HG03521 (cell line): ENCODE data around the gene PITPNM3.

ENCODE experiments used
- ATAC-seq: cut with Tn5 transposase; IDR thresholded peaks from one replicate; pipeline ENCODE4 v1.9.1; 2021; ENCODE audit warnings: mild to moderate bottlenecking, moderate library complexity; ENCODE audit not compliant: unreplicated experiment

Gene PITPNM3

DNA sequence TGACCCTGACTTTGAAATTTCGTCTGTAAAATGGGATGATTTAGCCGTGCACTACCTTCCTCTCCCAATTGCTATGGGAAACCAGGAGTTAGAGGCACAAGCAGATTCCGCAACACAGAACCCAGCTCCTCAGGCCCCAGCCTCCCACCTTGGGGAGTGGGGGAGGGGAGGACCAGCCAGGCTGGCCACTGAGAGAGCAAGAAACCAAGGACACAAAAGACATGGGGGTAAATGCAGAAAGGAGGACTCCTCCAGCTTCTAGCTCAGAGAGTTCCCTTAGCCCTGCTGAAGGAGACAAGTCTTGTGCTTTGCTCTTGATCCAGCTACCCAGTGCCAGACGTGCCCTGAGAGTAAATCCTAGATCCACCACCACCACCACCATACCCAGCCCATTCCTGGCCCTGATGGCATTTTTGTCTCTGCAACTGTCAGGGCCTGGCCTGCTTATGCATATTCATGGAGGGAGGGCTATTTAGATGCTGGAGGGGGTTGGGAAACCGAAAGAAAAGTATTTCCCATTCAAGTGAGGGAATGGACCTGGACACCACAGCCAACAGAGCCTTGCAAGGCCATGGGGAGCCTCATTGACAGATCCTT is 25.9 kb downstream of the PITPNM3 start:
- ATAC-seq = no peak

DNA sequence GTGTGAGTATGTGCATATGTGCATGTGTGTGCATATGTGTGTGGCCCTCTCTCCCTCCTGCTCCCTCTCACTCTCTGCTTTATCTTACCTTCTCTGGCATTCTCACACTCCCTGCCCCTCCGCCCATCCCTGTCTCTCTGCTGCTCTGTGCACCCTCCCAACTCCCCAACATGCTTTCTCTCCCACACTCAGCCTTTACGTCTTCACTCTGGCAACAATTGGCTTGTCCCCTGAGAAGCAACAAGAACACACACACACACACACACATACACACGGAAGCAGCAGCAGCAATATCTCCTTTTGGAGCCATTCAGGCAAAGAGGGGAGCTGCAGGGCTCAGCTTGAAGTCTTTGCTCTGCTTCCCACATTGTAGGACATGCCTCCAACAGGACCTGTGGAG is 27.8 kb downstream of the PITPNM3 start:
- no peak for ATAC-seq

DNA sequence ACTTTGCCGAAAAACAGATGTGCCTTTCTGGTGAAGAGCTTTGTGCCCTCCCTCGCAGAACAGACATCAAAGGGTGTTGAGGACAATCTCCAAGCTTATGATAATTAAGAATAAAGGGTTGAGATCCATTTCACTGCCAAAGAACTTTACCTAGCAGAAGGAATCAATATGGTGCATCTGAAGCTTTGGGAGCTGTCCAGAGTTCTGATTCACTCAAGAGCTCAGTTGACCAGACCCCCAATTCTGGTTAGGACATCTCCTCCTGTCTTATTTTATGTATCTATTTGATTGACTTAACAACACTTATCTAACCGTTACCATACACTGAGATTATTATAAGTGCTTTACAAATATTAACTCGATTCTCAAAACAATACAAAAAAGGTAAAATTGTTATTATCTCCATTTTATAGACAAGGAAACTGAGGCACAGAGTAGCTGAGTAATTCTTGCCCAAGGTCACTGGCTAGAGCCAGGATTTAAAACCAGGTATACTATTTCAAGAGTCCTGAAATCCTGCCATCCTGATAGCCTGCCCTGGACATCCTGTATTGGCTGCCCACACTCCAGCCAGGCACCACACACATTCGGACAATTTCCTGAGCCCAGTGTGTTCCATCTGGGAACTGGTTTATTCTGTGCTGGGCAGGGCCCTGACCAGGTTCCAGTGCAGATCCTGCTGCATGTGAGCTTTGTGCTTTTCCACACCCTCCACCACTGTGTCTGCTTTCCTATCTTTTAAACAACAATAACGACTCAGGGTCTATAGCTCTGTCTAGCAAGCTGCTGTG is 29.8 kb downstream of the PITPNM3 start:
- no peak for ATAC-seq

DNA sequence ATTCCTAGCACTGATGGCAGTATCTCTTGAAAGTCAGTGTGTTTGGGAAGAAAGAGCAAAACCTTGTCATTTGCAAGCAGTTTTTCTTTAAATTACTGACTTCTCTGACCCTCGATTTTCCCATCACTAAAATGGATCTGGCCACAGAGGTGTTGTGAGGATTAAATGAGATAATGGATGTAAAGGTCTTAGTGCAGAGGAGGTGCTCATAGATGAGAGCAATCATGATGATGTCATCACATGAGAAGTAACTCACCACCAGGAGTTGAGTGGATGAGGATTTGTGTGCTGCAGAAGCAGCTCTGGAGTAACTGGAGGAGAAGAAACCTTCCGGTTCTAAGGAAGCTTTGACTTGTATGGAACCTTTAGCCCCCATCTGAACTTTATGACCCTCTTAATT is 30.6 kb downstream of the PITPNM3 start:
- ATAC-seq = no peak

DNA sequence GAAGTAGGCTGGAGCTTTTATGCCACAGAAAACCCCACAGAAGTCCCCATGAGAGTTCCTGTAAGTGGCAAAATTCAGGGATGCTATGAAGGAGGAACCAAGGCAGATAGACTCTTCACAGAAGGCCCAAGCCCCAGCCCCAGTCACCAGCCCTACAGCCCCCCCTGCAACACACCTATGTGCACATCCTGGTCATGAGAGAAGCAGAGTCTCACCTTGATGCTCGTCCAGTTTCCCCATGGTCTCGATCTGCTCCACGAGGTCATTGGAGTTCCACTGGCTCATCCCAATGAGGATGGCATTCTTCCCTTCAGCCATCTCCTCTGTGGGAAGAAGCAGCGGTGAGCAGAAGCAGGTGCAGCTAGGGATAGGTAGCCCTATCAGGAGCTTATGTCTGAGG is 31.2 kb downstream of the PITPNM3 start:
- ATAC-seq = no peak

DNA sequence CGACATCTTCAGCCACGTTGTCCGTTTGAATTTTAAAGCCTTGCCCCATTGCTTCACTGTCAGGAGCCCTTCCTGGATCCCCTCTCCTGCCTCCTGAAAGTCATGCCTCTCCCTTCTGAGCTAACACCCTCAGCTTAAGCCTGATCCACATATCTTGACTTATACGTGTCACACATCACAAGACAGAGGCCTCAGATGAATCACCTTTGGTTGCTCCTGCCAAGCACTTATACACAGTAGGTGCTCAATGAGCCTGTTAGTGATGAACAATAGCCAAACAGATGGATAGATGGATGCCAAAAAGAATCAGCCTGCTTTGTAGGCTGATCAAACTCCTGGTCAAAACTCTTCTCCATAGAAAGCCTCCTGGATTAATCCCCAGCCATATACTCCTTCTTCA is 31.8 kb downstream of the PITPNM3 start:
- no peak for ATAC-seq

DNA sequence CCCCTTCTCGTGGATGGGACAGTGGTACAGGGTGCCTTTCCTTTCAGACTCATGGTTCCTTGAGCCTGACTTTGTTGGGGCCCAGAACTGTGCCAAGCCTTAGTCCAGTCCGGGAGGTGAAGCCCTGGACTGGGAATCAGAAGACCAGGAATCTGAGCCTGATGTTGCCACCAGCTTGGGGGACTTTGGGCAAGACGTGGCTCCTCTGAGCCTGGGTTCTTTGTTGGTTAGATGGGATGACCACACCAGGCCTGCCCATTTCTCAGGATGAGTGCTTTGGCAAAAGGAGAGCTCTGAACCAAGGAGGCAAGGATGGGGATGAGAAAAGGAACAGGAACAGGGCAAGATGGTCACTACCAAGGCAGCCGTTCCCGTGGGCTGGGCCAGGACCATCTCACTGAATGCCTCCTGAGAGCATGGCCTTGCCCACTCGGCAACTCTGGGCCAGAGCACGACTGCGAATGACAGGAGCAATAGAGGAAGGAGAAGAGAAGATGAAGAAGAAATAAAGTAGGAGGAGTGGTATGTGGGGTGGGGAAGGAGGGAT is 32.5 kb downstream of the PITPNM3 start:
- no peak for ATAC-seq

DNA sequence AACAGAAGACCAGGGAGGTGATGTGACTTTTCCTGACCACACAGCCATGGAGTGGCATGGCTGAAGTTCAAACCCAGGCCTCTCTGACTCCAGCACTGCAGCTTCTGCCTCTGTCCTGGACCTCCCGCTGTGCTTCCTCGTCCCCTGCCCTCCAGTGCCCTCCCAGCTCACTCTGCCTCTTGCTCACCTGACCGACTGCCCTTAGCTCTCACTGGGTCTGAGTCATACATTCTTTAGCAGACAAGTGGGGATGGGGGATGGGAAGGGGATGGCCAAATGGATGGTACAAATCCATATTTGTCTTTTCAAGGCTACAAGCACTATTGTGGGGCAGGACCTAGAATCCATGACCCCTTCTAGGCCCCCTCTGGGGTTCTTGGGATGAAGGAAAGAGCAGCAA is 33.0 kb downstream of the PITPNM3 start:
- no peak for ATAC-seq

DNA sequence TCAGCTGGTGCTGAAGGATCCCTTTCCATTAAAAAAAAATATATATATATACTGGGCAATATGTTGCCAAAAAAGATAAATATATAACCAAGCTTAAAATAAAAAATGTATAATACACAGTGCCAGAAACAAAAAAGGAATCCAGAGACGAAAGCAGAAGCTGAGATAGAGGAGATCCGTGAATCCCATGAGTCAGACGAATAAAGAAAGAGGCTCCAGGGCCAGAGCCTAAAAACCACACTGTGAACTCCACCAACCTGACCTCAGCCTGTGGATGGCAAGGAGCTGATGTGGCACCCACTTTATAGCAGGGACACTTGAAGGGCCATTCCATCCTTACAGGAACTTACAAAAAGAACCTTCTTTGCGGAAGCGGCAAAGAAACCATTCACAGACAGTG is 34.8 kb downstream of the PITPNM3 start:
- no peak for ATAC-seq

DNA sequence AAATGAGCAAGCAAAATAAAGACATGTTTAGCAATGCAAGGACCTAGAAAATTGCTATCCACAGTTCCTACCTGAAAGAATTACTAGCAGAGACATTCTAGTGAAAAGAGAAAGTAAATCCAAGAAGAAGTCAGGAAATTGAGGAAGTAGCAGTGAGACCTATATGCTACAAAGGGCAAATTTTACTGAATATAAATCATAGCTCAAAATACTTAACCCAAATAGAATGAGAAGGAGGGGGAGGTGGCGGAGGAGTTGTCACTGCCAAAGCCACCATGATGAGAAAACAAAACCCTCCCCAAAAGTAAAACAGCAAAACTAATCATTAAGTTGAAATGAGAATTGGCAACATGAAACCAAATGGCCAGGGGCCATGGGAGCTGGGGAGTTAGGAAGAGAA is 39.3 kb downstream of the PITPNM3 start:
- ATAC-seq = no peak

DNA sequence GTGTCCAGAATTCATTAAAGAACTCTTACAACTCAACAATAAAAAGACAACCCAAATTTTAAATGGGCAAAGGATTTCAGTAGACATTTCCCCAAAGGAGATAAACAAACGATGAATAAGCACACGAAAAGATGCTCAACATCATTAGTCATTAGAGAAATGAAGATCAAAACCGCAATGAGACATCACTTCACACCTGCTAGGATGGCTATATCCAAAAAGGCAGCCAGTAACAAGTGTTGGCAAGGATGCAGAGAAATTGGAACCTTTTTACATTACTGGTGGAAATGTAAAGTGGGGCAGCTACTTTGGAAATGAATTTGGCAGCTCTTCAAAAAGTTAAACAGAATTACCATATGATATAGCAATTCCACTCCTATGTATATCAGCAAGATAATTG is 42.0 kb downstream of the PITPNM3 start:
- no peak for ATAC-seq

DNA sequence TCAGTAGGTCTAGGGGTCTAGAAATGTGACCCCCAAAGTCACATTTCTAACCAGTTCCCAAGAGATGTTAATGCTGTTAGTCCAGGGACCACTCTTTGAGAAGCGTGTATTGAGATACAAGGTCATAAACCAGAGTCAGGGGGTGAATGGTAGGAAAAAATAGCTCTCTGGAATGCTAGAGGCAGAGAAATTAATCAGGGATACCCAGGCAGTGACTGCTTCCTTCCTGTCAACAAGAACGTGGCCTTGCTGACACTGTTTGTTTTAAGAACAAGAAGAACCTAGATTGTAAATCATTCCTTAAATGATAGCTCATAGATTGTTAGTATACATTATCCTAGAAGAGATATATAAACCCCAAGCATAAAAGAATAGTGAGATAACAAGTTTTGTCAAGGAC is 43.8 kb downstream of the PITPNM3 start:
- ATAC-seq = no peak

DNA sequence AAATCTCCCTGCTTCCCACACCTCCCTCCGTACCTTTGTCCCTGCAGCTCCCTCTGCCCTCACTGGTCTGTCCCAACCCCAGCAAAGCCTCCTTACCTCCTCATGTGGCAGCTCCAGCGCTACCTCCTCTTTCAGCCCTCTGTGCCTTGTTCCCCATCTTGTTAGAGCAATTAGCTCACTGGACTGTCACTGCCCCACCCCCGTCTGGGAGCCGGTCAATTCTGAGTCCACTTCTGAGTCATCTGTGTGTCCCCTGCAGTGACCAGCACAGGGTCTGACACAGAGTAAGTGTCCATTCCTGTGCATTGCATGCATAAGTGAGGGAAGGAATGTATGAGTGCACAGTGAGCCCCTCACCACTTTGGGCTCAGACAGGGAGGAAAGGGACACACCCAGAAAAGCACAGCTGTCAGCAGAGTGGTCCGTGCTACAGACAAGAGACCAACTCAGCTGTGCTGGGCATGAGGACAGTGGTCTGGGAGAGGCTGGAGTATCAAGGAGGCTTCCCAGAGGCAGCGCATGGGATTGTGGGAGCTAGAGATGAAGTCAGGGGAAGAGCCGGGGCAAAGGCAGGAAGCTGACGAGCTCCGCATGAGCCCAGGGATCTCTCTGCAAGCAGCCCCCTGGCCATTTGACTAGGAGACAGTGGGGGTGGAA is 45.9 kb downstream of the PITPNM3 start:
- no peak for ATAC-seq

DNA sequence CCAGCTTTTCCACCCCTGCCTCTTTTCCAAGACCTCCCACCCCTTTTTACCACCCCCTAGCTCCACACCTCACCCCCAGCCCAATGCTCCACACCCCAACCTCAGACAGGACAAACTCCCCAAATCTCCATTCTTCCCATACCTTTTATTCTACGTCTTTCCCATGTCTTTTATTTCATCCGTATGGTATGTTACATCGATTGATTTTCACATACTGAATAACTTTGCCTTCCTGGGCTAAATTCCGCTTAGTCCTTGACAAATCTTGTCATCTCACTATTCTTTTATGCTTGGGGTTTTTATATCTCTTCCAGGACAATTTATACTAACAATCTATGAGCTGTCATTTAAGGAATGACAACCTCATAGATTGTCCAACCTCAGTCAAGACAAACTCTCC is 46.4 kb downstream of the PITPNM3 start:
- no peak for ATAC-seq

DNA sequence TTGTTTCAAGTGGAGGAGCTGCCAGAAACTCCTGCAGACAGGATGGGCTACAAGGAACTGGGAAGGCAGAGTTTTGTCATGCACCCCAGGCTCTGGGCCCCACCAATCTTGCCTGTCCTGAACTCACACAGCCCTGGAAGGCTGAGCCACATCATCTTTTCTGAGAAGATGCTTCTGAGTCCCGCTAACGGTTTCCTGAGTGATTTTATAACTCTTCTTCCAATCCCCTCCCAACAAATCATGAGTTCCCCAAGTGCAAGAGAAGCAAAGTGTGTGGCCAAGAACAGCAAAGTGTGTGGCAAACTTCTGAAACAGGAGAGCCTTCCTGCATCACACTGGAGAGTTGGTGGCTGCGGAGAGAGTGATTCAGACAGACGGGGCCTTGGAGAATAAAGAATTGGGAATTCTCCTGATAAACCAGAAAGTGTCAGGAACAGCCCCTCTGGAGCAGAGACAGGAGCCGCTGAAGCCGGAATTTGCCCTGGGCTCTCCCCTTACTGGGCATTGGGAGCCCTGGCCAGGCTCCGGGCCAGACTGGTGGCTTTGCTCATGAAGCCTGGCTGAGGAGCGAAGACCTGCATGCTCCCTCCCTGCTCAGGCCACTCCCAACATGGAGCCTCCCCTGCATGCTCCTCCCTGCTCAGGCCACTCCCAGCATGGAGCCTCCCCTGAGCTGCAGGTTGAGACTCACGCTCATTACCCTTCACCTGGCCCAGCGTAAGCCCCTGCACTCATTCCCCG is 47.2 kb downstream of the PITPNM3 start:
- ATAC-seq = no peak

DNA sequence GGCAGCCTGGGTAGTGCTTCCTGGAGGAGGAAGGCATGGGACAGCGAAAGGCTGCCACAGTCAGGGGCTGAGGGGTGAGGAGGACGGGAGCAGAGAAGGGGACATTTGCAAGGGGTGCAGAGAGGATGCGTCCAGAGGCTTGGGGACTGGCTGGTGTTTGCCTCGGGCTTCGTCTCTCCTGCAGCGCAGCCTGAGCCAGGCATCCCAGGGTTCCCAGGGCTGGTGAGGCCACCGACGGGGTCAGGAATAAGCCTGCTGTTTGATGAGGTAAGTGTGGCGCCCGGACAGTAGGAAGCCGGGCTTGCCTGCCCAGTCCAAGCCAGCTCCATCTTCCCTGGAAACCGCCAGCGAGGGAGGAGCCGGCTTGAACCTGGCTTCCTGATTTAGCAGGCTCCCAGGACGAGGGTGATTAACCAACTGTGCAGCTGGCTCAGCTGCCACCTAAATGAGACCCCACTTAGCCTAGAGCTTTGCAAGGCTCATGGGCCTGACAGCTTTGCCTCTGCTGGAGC is 47.8 kb downstream of the PITPNM3 start:
- ATAC-seq = no peak

DNA sequence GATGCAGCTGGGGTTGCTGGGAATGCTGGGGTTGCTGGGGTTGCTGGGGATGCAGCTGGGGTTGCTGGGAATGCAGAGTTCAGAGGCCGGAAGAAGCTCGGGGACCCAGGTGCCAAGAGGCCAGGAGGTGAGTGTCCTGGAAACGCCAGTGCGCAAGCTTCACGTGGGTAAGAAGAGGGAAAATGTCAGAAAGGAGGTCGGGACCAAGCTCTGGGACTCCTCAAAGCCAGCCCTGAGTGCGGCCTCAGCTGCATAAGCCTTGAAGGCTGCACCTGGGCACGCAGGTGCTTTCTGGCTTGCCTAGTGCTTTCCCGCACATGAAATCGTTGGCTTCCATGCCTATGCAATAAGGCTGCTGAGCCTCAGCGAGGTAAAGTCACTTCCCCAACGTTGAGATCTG is 48.3 kb downstream of the PITPNM3 start:
- no peak for ATAC-seq

DNA sequence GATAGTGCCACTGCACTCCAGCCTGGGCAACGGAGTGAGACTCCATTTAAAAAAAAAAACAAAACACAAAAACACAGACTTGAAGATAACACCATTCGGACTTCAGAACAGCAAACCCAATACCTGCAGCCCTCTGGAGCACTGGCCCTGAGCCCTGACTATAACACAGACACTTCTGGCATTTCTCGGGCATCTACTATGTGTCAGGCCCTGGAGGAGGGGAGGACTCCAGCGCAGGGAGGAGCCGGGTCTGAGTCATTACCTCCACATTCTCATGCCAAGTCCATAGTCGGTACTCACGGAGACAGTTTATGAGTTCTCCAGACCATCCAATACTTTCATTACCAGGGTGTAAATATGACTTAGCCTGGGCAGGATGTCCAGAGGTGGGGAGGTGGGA is 48.8 kb downstream of the PITPNM3 start:
- ATAC-seq = no peak

DNA sequence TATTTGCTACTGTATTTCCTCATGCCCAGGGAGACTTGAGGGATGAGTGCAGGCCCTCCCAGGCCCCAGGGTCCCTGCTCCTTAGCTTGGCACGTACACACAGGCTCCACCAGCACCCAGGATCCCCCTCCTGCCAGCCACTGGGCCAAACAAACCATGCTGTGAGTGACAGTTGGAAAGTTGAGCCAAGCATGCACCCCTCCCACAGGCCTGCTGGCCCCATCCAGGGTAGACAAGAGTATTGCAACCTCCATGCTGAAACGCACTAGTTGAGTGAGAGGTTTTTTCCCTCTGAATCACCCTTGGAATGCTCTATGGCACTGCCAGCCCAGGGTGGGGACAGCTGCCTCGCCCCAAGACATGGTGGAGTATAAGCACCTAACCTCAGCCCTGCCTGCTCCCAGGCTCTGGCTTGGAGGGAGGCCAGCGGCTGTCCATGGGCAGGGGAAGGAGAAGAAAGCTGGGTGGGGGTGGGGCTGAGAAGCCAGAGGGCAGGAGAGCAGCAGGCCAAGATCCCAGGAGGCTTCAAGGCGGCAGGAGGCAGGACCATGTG is 49.6 kb downstream of the PITPNM3 start:
- no peak for ATAC-seq

DNA sequence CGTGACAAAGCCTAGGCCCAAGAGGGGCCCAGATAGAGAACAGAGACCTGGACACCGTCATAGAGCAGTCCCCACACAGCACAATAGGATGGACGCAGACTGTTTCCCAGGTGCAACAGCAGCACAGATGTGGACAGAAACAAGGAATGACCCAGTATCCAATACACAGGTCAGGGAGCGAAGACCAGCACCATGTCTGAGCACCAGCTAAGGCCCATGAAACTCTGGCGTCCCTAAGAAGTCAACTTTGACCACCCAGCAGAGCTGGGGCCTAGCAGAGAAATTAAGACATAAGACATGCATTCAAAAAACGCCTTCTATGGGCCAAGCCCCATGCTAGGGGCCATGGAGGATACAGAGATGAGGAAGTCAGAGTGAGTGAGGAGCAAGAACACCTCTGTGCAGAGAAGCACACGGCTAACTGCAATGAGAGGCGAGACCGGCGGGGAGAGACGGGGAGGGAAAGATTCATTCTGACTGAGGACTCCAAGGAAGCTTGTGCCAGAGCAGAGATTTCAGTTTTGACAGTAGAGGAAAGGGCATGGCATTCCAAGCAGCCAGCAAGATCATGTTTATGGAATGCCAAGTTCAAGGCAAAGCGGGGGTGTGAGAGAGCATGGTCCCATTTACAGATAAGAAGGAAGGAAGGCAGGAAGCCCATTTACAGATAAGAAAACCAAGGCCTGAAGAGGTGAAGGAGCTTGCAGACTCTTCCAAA is 50.8 kb downstream of the PITPNM3 start:
- ATAC-seq = no peak
